Measurements from ENCODE around the gene KCNK18.

KCNK18 gene

GRCh38 chr10:117221156-117221711 is 23.9 kb downstream of the KCNK18 start:
- peak in 1 of 2 donors; percentile 59 for DNase-seq (ENCODE audit: low read depth in 2 of 2)
- no peak overlapping the region for H3K4me3 ChIP-seq (replicated peaks in 1 of 2; ENCODE audit: low read depth in 2 of 2, low read length in 2 of 2)
- TF ChIP-seq CTCF (IDR thresholded peaks at IDR 0.05; ENCODE audit: low read depth, low read length): no peak

- no peak for DNase-seq (ENCODE audit: low read depth in 2 of 2)
- TF ChIP-seq CTCF (IDR thresholded peaks at IDR 0.05; ENCODE audit: low read depth, low read length): no peak
- H3K4me3 ChIP-seq (replicated peaks in 1 of 2; ENCODE audit: low read depth in 2 of 2, low read length in 2 of 2): no peak overlapping the region
Measured at GRCh38 chr10:117222552-117222951, 25.3 kb downstream of the KCNK18 start.

GRCh38 chr10:117222976-117223692 is 25.8 kb downstream of the KCNK18 start:
- H3K4me3 ChIP-seq (replicated peaks in 1 of 2; ENCODE audit: low read depth in 2 of 2, low read length in 2 of 2): no peak overlapping the region
- no peak for TF ChIP-seq CTCF (IDR thresholded peaks at IDR 0.05; ENCODE audit: low read depth, low read length)
- no peak for DNase-seq (ENCODE audit: low read depth in 2 of 2)

- H3K4me3 ChIP-seq (replicated peaks in 1 of 2; ENCODE audit: low read depth in 2 of 2, low read length in 2 of 2): no peak overlapping the region
- DNase-seq (ENCODE audit: low read depth in 2 of 2): no peak
- no peak for TF ChIP-seq CTCF (IDR thresholded peaks at IDR 0.05; ENCODE audit: low read depth, low read length)
Measured at GRCh38 chr10:117223693-117224430, 26.6 kb downstream of the KCNK18 start.

GRCh38 chr10:117224881-117225280 is 27.6 kb downstream of the KCNK18 start:
- DNase-seq (ENCODE audit: low read depth in 2 of 2): no peak
- H3K4me3 ChIP-seq (replicated peaks in 1 of 2; ENCODE audit: low read depth in 2 of 2, low read length in 2 of 2): no peak overlapping the region
- no peak for TF ChIP-seq CTCF (IDR thresholded peaks at IDR 0.05; ENCODE audit: low read depth, low read length)

- no peak overlapping the region for H3K4me3 ChIP-seq (replicated peaks in 1 of 2; ENCODE audit: low read depth in 2 of 2, low read length in 2 of 2)
- peak; percentile 54 for TF ChIP-seq CTCF (IDR thresholded peaks at IDR 0.05; ENCODE audit: low read depth, low read length)
- DNase-seq (ENCODE audit: low read depth in 2 of 2): peak; percentile 41 to 43
Measured at GRCh38 chr10:117226813-117227451, 29.6 kb downstream of the KCNK18 start.

Measured in cardiac fibroblast (primary cell).